ENCODE results near the gene SMCO4.

The SMCO4 gene

DNA sequence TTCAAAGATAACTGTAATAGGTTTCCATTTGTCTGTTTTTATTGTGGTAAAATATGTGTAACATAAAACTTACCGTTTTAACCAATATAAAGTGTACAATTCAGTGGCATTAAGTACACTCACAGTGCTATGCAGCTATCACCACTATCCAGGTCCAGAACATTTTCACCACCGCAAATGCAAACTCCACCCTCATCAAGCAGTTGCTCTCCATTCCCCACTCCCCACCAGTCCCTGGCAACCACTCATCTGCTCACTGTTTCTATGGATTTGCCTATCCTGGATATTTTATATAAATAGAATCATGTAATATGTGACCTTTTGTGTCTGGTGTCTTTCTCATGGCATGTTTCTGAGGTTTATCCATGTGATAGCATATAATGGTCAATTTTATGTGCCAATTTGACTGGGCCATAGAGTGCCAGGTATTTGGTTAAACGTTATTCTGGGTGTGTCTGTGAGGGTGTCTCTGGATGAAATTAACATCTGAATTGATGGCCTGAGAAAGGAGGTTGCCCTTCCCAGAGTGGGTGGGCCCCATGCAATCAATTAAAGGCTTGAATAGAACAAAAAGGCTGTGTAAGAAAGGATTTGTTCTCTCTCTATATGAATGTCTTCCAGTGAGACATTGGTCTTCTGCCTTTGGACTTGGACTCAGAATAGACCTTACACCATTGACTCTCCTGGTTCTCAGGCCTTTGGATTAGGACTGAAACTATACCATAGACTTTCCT, 17.2 kb upstream of the SMCO4 start:
- H3K4me3 ChIP-seq (replicated peaks in 1 of 2; ENCODE audit: low read depth in 2 of 2, low read length in 2 of 2) = no peak overlapping the region
- TF ChIP-seq, protein P1, sequence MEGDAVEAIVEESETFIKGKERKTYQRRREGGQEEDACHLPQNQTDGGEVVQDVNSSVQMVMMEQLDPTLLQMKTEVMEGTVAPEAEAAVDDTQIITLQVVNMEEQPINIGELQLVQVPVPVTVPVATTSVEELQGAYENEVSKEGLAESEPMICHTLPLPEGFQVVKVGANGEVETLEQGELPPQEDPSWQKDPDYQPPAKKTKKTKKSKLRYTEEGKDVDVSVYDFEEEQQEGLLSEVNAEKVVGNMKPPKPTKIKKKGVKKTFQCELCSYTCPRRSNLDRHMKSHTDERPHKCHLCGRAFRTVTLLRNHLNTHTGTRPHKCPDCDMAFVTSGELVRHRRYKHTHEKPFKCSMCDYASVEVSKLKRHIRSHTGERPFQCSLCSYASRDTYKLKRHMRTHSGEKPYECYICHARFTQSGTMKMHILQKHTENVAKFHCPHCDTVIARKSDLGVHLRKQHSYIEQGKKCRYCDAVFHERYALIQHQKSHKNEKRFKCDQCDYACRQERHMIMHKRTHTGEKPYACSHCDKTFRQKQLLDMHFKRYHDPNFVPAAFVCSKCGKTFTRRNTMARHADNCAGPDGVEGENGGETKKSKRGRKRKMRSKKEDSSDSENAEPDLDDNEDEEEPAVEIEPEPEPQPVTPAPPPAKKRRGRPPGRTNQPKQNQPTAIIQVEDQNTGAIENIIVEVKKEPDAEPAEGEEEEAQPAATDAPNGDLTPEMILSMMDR (IDR thresholded peaks at IDR 0.05; ENCODE audit: low read depth, low read length) = no peak
- DNase-seq (ENCODE audit: low read depth in 2 of 2) = no peak

DNA sequence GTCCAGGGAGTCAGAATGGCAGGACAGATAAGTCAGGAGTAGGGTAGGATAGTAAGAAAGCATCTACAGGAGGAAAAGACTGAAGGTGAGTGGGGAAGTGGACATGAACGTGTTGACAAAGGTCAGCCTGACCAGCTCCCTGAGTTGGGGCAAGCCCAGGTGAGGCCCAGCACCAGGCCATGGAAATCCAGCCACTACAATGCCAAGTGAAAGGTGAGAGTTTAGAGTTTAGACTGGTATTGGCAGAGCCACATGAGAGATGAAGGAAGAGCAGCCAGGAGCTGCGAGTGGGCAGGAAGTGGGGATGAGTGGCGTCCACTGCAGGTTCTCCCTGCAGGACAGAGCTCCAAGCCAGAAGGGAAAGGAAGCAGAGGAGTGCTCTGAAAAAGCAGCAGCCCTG, 16.5 kb upstream of the SMCO4 start:
- no peak overlapping the region for H3K4me3 ChIP-seq (replicated peaks in 1 of 2; ENCODE audit: low read depth in 2 of 2, low read length in 2 of 2)
- DNase-seq (ENCODE audit: low read depth in 2 of 2) = no peak
- TF ChIP-seq, protein P1 (IDR thresholded peaks at IDR 0.05; ENCODE audit: low read depth, low read length) = no peak

DNA sequence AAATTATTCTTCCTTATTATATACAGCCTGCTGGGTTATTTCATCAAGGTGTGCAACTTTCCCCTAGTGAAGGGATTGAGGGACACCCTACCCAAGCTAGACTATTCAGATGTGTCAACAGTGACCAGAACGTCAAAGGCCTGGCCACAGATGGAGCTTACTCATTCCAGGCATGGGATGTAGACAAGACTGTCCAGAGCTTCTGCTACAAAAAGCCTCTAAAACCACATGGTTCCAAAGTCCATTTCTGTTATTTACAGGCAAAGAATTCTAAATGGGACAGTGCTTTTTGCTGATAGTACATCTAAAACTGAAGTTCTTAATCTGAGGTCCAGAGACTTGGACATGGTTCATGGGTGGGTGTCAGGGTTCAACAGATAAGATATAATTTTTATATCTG, 9.7 kb upstream of the SMCO4 start:
- no peak overlapping the region for H3K4me3 ChIP-seq (replicated peaks in 1 of 2; ENCODE audit: low read depth in 2 of 2, low read length in 2 of 2)
- no peak for DNase-seq (ENCODE audit: low read depth in 2 of 2)
- TF ChIP-seq, protein P1 (IDR thresholded peaks at IDR 0.05; ENCODE audit: low read depth, low read length) = no peak

DNA sequence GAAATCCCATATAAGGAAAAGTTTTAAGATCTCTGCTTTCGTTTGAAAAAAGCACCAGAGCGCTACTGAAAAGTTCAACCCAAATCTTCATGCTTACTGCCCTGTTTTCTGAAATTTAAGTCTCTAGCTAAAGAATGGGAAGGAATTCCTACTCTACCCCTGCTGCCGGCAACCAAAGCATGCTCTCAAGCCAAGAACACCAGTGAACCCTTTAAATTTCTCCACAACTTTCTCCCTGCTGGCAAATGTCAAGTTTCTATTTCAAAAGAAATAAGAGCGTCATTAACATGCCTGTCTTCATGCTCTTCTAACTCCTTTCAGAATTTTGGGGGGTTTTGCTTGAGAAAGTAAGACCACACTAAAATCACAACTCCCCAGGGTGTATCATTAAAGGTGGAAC, 6.8 kb upstream of the SMCO4 start:
- TF ChIP-seq, protein P1 (IDR thresholded peaks at IDR 0.05; ENCODE audit: low read depth, low read length) = no peak
- DNase-seq (ENCODE audit: low read depth in 2 of 2) = no peak
- H3K4me3 ChIP-seq (replicated peaks in 1 of 2; ENCODE audit: low read depth in 2 of 2, low read length in 2 of 2) = no peak overlapping the region

DNA sequence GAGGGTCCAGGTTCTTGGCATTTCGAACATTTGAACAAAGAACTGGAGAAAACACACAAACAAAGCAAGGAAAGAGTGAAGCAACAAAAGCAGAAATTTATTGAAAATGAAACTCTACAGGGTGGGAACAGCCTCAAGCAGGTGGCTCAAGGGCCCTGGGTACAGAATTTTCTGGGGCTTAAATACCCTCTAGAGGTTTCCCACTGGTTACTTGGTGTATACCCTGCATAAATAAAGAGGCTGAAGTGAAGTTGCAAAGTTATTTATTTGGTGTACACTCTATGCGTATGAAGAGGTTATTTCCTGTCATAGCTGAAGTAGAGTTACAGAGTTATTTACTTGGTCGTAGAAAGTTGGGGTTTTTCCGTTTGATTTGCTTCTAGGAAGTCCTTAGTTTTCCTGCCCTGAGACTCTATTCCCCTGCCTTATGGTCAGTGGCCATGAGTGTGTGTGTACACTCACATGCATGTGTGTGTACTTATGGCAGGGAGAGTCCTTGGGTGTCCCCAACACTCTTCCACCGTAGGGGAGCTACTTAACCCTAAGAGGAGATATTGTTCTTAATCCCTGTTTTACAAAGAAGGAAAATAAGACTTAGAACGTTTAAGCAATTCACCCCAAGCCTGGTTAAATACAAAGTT, 5.6 kb upstream of the SMCO4 start:
- DNase-seq (ENCODE audit: low read depth in 2 of 2) = no peak
- no peak overlapping the region for H3K4me3 ChIP-seq (replicated peaks in 1 of 2; ENCODE audit: low read depth in 2 of 2, low read length in 2 of 2)
- TF ChIP-seq, protein P1 (IDR thresholded peaks at IDR 0.05; ENCODE audit: low read depth, low read length) = no peak

DNA sequence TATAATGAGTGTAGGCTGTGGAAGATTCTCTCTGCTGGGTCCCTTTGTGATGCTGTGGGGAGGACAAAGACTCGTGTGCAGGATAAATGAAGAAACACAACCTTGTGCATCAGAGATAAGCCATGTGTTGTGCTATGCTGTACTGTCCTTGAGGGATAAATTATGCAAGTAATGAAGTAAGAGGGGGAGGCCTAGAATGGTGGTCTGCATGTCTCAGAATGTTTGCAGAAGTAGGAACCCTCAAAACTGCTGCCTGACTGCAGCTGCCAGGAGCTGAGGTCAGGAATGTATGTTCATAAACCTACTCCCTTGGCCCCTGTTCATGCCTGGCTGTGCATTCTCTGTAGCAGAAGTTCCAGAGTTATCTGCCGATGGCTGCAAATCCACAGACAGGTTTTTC, 4.6 kb upstream of the SMCO4 start:
- H3K4me3 ChIP-seq (replicated peaks in 1 of 2; ENCODE audit: low read depth in 2 of 2, low read length in 2 of 2) = no peak overlapping the region
- TF ChIP-seq, protein P1 (IDR thresholded peaks at IDR 0.05; ENCODE audit: low read depth, low read length) = no peak
- no peak for DNase-seq (ENCODE audit: low read depth in 2 of 2)

Measured in cardiac fibroblast (primary cell).